ENCODE measurements around the gene IL10RB.
A peak's percentile ranks its signal among the peaks of the same experiment; 100 is the strongest.
"Not testable (repeated sequence)": the region's sequence is repeated elsewhere in the genome, so short reads cannot be mapped to it uniquely, and the experiment has no call there.

IL10RB gene

GRCh38 chr21:33302055-33302454 is 35.9 kb downstream of the IL10RB start:
- no peak for DNase-seq (ENCODE audit: low read depth)

- DNase-seq (ENCODE audit: low read depth): no peak
These were observed 36.6 kb downstream of the IL10RB start for GRCh38 chr21:33302796-33303195.

GRCh38 chr21:33305344-33305671 is 39.1 kb downstream of the IL10RB start:
- no peak for DNase-seq (ENCODE audit: low read depth)

GRCh38 chr21:33305938-33306337 is 39.8 kb downstream of the IL10RB start:
- no peak for DNase-seq (ENCODE audit: low read depth)

GRCh38 chr21:33308586-33309490 is 42.7 kb downstream of the IL10RB start:
- no peak for DNase-seq (ENCODE audit: low read depth)

GRCh38 chr21:33309778-33310177 is 43.6 kb downstream of the IL10RB start:
- DNase-seq (ENCODE audit: low read depth): no peak

- no peak for DNase-seq (ENCODE audit: low read depth)
These were observed 46.0 kb downstream of the IL10RB start for GRCh38 chr21:33312121-33312520.

GRCh38 chr21:33313183-33313582 is 47.0 kb downstream of the IL10RB start:
- no peak for DNase-seq (ENCODE audit: low read depth)

- no peak for DNase-seq (ENCODE audit: low read depth)
These were observed 47.4 kb downstream of the IL10RB start for GRCh38 chr21:33313611-33314010.

- DNase-seq (ENCODE audit: low read depth): no peak
These were observed 47.9 kb downstream of the IL10RB start for GRCh38 chr21:33314111-33314510.

GRCh38 chr21:33315946-33316710 is 50.0 kb downstream of the IL10RB start:
- no peak for DNase-seq (ENCODE audit: low read depth)

GRCh38 chr21:33317145-33317544 is 51.0 kb downstream of the IL10RB start:
- DNase-seq (ENCODE audit: low read depth): no peak

- DNase-seq (ENCODE audit: low read depth): no peak
These were observed 51.8 kb downstream of the IL10RB start for GRCh38 chr21:33317786-33318486.

- DNase-seq (ENCODE audit: low read depth): not testable (repeated sequence)
These were observed 54.8 kb downstream of the IL10RB start for GRCh38 chr21:33321005-33321404.

GRCh38 chr21:33323610-33324009 is 57.4 kb downstream of the IL10RB start:
- DNase-seq (ENCODE audit: low read depth): not testable (repeated sequence)

GRCh38 chr21:33324291-33325221 is 58.4 kb downstream of the IL10RB start, which contains the start of gene IFNAR1:
TSS of gene IFNAR1 (plus strand) at chr21:33324970. CDS start at chr21:33325056, 86 bp downstream.
- DNase-seq (ENCODE audit: low read depth): peak; percentile 98

GRCh38 chr21:33325222-33326067 is 59.3 kb downstream of the IL10RB start:
- peak; percentile 57 for DNase-seq (ENCODE audit: low read depth)

GRCh38 chr21:33327326-33327725 is 61.2 kb downstream of the IL10RB start:
- no peak for DNase-seq (ENCODE audit: low read depth)

- DNase-seq (ENCODE audit: low read depth): no peak
These were observed 61.7 kb downstream of the IL10RB start for GRCh38 chr21:33327792-33328433.

- DNase-seq (ENCODE audit: low read depth): no peak
These were observed 64.6 kb downstream of the IL10RB start for GRCh38 chr21:33330726-33331125.

Measured in activated T-cell treated with anti-CD3 and anti-CD28 coated beads for 24 hours (primary cell).